Osteoblast (primary cell): ENCODE results near the gene FOXL2. TPM values are rescaled to one million over a fixed set of nuclear protein-coding genes. Genes with fewer than 3 reads are reported as not detected.

Experiments
- DNase-seq: peaks from one replicate; pipeline ENCODE4 v3.0.0; 2011; ENCODE audit warnings: low spot score, mixed read lengths; ENCODE audit not compliant: insufficient read length; ENCODE audit errors: missing footprints
- H2AFZ ChIP-seq: 2 replicates; pipeline ENCODE4 v1.6.0; 2011; ENCODE audit warnings: mild to moderate bottlenecking, low read length
- H3K27ac ChIP-seq: 2 replicates; pipeline ENCODE4 v1.5.1; 2011; ENCODE audit warnings: mild to moderate bottlenecking, low read depth, low read length, moderate library complexity
- H3K27me3 ChIP-seq: 2 replicates; pipeline ENCODE4 v1.6.0; 2012; ENCODE audit warnings: mild to moderate bottlenecking, control low read depth, inconsistent platforms, low read length, moderate library complexity; ENCODE audit not compliant: insufficient read depth
- H3K36me3 ChIP-seq: 2 replicates; pipeline ENCODE4 v1.5.1; 2011; ENCODE audit warnings: mild to moderate bottlenecking, low read length, control low read depth, moderate library complexity; ENCODE audit not compliant: insufficient read depth
- H3K4me1 ChIP-seq: 2 replicates; pipeline ENCODE4 v1.5.1; 2011; ENCODE audit warnings: mild to moderate bottlenecking, low read length, control low read depth, moderate library complexity; ENCODE audit not compliant: insufficient read depth
- H3K4me2 ChIP-seq: 2 replicates; pipeline ENCODE4 v1.6.0; 2011; ENCODE audit warnings: mild to moderate bottlenecking, low read length; ENCODE audit not compliant: insufficient read depth
- H3K4me3 ChIP-seq: fragments of 200-600 bp; sonication (generic); 3 replicates; pipeline ENCODE4 v1.5.1; 2012; ENCODE audit warnings: mild to moderate bottlenecking, low read length, inconsistent platforms; ENCODE audit not compliant: insufficient read depth
- H3K79me2 ChIP-seq: 2 replicates; pipeline ENCODE4 v1.6.0; 2012; ENCODE audit warnings: mild to moderate bottlenecking, low read length, control low read depth, inconsistent platforms; ENCODE audit not compliant: insufficient read depth
- H3K9me3 ChIP-seq: 2 replicates; pipeline ENCODE4 v1.5.1; 2011; ENCODE audit warnings: low read depth, low read length, control low read depth
- H4K20me1 ChIP-seq: 2 replicates; pipeline ENCODE4 v1.6.0; 2012; ENCODE audit warnings: mild to moderate bottlenecking, low read length, control low read depth; ENCODE audit not compliant: insufficient read depth
- CTCF ChIP-seq: IDR thresholded peaks from 2 replicates; pipeline ENCODE4 v1.5.1; 2011; ENCODE audit warnings: mild to moderate bottlenecking, low read depth, low read length, moderate library complexity; ENCODE audit errors: extremely low read depth
- total RNA-seq: library from RNA; depleted of rRNA; stranded (reverse); fragments of >200 nt; gene quantifications from 2 replicates; pipeline ENCODE4 v1.2.3, GENCODE V29; 2012

Gene FOXL2
- total RNA-seq, 1 donor: 0.36 TPM

- peak overlapping the region; percentile 46 for H3K4me3 ChIP-seq
- peak overlapping the region; percentile 63 for H3K4me2 ChIP-seq
- TF ChIP-seq CTCF: no peak
- no peak overlapping the region for H2AFZ ChIP-seq
- no peaks in the 10 kb centered on the region for H3K4me1 ChIP-seq
- H3K27ac ChIP-seq: no peak overlapping the region
- H3K36me3 ChIP-seq: no peaks in the 10 kb centered on the region
- no peak for DNase-seq
- H3K9me3 ChIP-seq: no peaks in the 10 kb centered on the region
- peaks cover 98% of the 10 kb centered on the region for H3K27me3 ChIP-seq
- H4K20me1 ChIP-seq: peaks cover 2% of the 10 kb centered on the region
- H3K79me2 ChIP-seq: no peaks in the 10 kb centered on the region
These were observed 951 bp downstream of the FOXL2 start for GRCh38 chr3:138945709-138946662.

- Histone ChIP-seq H3K4me2 (no peak overlapping the region), H3K9me3 (no peaks in the 10 kb centered on the region), H3K4me1 (no peaks in the 10 kb centered on the region), H3K27ac (no peak overlapping the region), H4K20me1 (peaks cover 2% of the 10 kb centered on the region), H3K79me2 (no peaks in the 10 kb centered on the region), H2AFZ (no peak overlapping the region), H3K4me3 (no peak overlapping the region), H3K27me3 (peaks cover 98% of the 10 kb centered on the region), H3K36me3 (no peaks in the 10 kb centered on the region)
- no peak for TF ChIP-seq CTCF
- no peak for DNase-seq
These were observed 1.8 kb downstream of the FOXL2 start for GRCh38 chr3:138944929-138945708.

- H2AFZ ChIP-seq: no peak overlapping the region
- H3K9me3 ChIP-seq: no peaks in the 10 kb centered on the region
- no peak for TF ChIP-seq CTCF
These were observed 2.3 kb downstream of the FOXL2 start for GRCh38 chr3:138944654-138944928.

More at GRCh38 chr3:138944654-138944928, 2.3 kb downstream of the FOXL2 start:
- H4K20me1 ChIP-seq: peaks cover 2% of the 10 kb centered on the region
- H3K27ac ChIP-seq: no peak overlapping the region
- H3K4me3 ChIP-seq: no peak overlapping the region
- no peak overlapping the region for H3K4me2 ChIP-seq
- DNase-seq: no peak
- peaks cover 98% of the 10 kb centered on the region for H3K27me3 ChIP-seq
- no peaks in the 10 kb centered on the region for H3K4me1 ChIP-seq
- H3K36me3 ChIP-seq: no peaks in the 10 kb centered on the region
- H3K79me2 ChIP-seq: no peaks in the 10 kb centered on the region
